Neural progenitor cell (in vitro differentiated cells): ENCODE measurements around the gene CREB5. TPM values are rescaled to one million over a fixed set of nuclear protein-coding genes. Genes with fewer than 3 reads are reported as not detected.

Experiments
- DNase-seq: peaks from one replicate; pipeline ENCODE4 v3.0.0-alpha.2; 2016; ENCODE audit warnings: low spot score
- H2AFZ ChIP-seq: fragments of 200-600 bp; sonication (generic); replicated peaks from 2 replicates; pipeline ENCODE4 v1.6.1; 2016; ENCODE audit warnings: antibody characterized with exemption
- H3F3A ChIP-seq: fragments of 200-600 bp; sonication (generic); 2 replicates; pipeline ENCODE4 v1.6.1; 2016; ENCODE audit warnings: antibody characterized with exemption, low read depth
- H3K27ac ChIP-seq: fragments of 200-600 bp; sonication (generic); 2 replicates; pipeline ENCODE4 v1.5.1; 2016; ENCODE audit warnings: mild to moderate bottlenecking
- H3K27me3 ChIP-seq: fragments of 200-600 bp; sonication (generic); 2 replicates; pipeline ENCODE4 v1.6.1; 2016; ENCODE audit warnings: mild to moderate bottlenecking, moderate library complexity
- H3K36me3 ChIP-seq: fragments of 200-600 bp; sonication (generic); 2 replicates; pipeline ENCODE4 v1.5.1; 2016
- H3K4me1 ChIP-seq: fragments of 200-600 bp; sonication (generic); 2 replicates; pipeline ENCODE4 v1.6.1; 2016; ENCODE audit warnings: mixed run types
- H3K4me2 ChIP-seq: fragments of 200-600 bp; sonication (generic); 2 replicates; pipeline ENCODE4 v1.6.1; 2016
- H3K4me3 ChIP-seq: fragments of 200-600 bp; sonication (generic); 2 replicates; pipeline ENCODE4 v1.5.1; 2016
- H3K79me2 ChIP-seq: fragments of 200-600 bp; sonication (generic); 2 replicates; pipeline ENCODE4 v1.6.1; 2016; ENCODE audit warnings: low read depth
- H3K9ac ChIP-seq: fragments of 200-600 bp; sonication (generic); 2 replicates; pipeline ENCODE4 v1.6.1; 2016
- H3K9me3 ChIP-seq: fragments of 200-600 bp; sonication (generic); 2 replicates; pipeline ENCODE4 v1.5.1; 2016; ENCODE audit warnings: low read depth
- H4K20me1 ChIP-seq: fragments of 200-600 bp; sonication (generic); 2 replicates; pipeline ENCODE4 v1.6.1; 2016; ENCODE audit warnings: low read depth
- H3K27ac Mint-ChIP-seq: 3 replicates; pipeline ENCODE4 v1.8.0; 2021; ENCODE audit warnings: mixed read lengths
- H3K27me3 Mint-ChIP-seq: 2 replicates; pipeline ENCODE4 v1.8.0; 2022; ENCODE audit warnings: low read depth, mild to moderate bottlenecking, inconsistent platforms, moderate library complexity, mixed read lengths; ENCODE audit not compliant: insufficient read depth
- H3K36me3 Mint-ChIP-seq: 3 replicates; pipeline ENCODE4 v1.8.0; 2021; ENCODE audit warnings: mixed read lengths
- H3K4me1 Mint-ChIP-seq: 3 replicates; pipeline ENCODE4 v1.8.0; 2021; ENCODE audit warnings: mixed read lengths
- H3K4me3 Mint-ChIP-seq: 3 replicates; pipeline ENCODE4 v1.8.0; 2021; ENCODE audit warnings: mild to moderate bottlenecking, moderate library complexity, mixed read lengths
- H3K9me3 Mint-ChIP-seq: 3 replicates; pipeline ENCODE4 v1.8.0; 2020; ENCODE audit warnings: mixed read lengths
- CTCF ChIP-seq: fragments of 200-600 bp; sonication (generic); IDR thresholded peaks from 2 replicates; pipeline ENCODE4 v1.5.1; 2017; ENCODE audit warnings: antibody characterized with exemption, mild to moderate bottlenecking
- EZH2 ChIP-seq: fragments of 200-600 bp; sonication (generic); IDR thresholded peaks from 2 replicates; pipeline ENCODE4 v1.6.1; 2017; ENCODE audit warnings: antibody characterized with exemption, mild to moderate bottlenecking, moderate library complexity
- EZH2phosphoT487 ChIP-seq: fragments of 200-600 bp; sonication (generic); IDR thresholded peaks from 2 replicates; pipeline ENCODE4 v1.6.1; 2017; ENCODE audit warnings: antibody characterized with exemption
- total RNA-seq: library from RNA; depleted of rRNA; stranded (reverse); fragments of >200 nt; gene quantifications from 2 replicates; pipeline ENCODE4 v1.2.3, GENCODE V29; 2015; ENCODE audit warnings: low replicate concordance

Gene CREB5
- total RNA-seq, 1 donor from 2014 or later: 1.2 TPM

DNA sequence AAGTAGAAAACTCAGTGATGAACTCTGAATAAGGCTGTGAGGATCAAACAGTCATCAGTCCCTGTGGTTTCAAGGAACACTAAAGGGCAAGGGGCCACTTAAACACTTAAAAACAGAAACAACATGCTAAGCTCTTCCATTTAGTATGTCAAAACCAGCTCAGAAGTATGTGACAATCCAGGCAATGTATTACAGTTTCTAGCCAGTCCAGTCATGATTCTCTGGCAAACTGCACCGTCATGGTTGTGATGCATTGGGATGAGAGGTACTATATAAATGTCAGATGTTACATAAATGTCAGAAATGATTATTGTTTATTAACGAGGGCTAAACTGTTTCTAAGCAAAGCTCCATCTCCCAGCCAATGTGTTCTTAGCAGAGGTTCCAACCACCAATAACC, 4.7 kb upstream of the CREB5 start:
- Histone ChIP-seq H3K9ac (no peak overlapping the region), H3K27me3 (peaks cover 66% of the 10 kb centered on the region), H3K4me2 (no peak overlapping the region), H3K36me3 (no peaks in the 10 kb centered on the region), H3K4me3 (no peak overlapping the region), H3K4me1 (peaks cover 25% of the 10 kb centered on the region), H2AFZ (no peak overlapping the region), H3K27ac (no peak overlapping the region), H4K20me1 (no peaks in the 10 kb centered on the region), H3K79me2 (no peaks in the 10 kb centered on the region), H3F3A (peaks cover 45% of the 10 kb centered on the region), H3K9me3 (no peaks in the 10 kb centered on the region)
- peaks cover 20% of the 10 kb centered on the region for H3K27me3 Mint-ChIP-seq
- no peak overlapping the region for H3K27ac Mint-ChIP-seq
- peaks cover 28% of the 10 kb centered on the region for H3K4me1 Mint-ChIP-seq
- no peak overlapping the region for H3K4me3 Mint-ChIP-seq
- no peak for DNase-seq
- no peaks in the 10 kb centered on the region for H3K36me3 Mint-ChIP-seq
- H3K9me3 Mint-ChIP-seq: no peaks in the 10 kb centered on the region
- TF ChIP-seq EZH2 (no peak), EZH2phosphoT487 (no peak), CTCF (no peak)

DNA sequence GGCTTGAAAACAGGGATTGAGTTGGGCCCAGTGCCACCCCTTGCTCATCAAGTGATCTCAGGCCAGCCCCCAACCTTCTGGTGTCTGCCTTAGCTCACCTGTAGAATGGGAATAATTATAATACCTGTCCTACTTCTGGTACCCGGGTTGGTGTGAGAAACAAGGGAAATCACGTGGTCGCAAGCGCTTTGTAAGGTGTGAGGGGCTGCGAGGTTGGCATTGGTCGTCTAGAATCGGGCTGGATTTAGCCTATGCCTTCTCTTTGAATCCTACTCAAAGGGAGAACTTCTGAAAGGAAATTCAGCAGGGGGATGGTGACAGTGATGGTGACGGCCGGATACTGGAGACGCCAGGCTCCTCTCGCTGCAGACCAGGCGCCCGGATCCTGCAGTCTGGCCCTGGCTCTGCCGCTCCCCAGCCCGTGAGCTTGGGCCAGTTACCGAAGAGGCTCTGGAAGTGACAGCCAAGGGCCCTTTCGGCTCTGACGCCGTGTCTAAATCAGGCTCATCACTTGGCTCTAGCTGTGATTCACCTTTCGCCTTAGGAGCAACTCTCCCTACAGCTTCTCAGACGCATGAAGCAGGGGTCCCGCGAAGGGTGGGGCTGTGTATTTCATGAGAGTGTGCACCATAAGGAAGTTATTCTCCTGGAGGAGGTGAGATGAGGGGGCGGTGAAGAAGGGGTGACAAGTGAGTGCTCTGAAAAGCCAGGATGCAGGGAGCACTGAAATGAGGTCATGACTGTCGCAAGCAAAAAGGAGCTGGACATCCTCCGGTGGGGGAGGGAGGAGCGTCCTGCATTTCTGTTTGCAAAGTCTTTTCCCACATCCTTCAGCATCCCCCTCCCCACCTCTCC, 4.0 kb upstream of the CREB5 start:
- peaks cover 47% of the 10 kb centered on the region for H3F3A ChIP-seq
- H3K27me3 ChIP-seq: peaks cover 72% of the 10 kb centered on the region
- Mint-ChIP-seq H3K4me1 (peaks cover 28% of the 10 kb centered on the region), H3K27me3 (peaks cover 20% of the 10 kb centered on the region), H3K4me3 (peak overlapping the region; percentile 99), H3K36me3 (no peaks in the 10 kb centered on the region), H3K9me3 (no peaks in the 10 kb centered on the region), H3K27ac (no peak overlapping the region)
- peaks cover 27% of the 10 kb centered on the region for H3K4me1 ChIP-seq
- peak; percentile 47 for DNase-seq
- H3K9ac ChIP-seq: no peak overlapping the region
- H3K36me3 ChIP-seq: no peaks in the 10 kb centered on the region
- H3K4me2 ChIP-seq: peak overlapping the region; percentile 98
- peak overlapping the region; percentile 7 for H2AFZ ChIP-seq
- no peaks in the 10 kb centered on the region for H3K9me3 ChIP-seq
- no peak for TF ChIP-seq EZH2phosphoT487
- TF ChIP-seq EZH2: no peak
- no peak for TF ChIP-seq CTCF
- H3K27ac ChIP-seq: no peak overlapping the region
- H3K4me3 ChIP-seq: peak overlapping the region; percentile 67
- H4K20me1 ChIP-seq: no peaks in the 10 kb centered on the region
- no peaks in the 10 kb centered on the region for H3K79me2 ChIP-seq

GRCh38 chr7:28408960-28409715, 3.2 kb upstream of the CREB5 start:
- H3K9ac ChIP-seq: no peak overlapping the region
- Mint-ChIP-seq H3K27ac (peak overlapping the region; percentile 96), H3K4me1 (peaks cover 28% of the 10 kb centered on the region), H3K27me3 (peaks cover 20% of the 10 kb centered on the region), H3K9me3 (no peaks in the 10 kb centered on the region), H3K36me3 (no peaks in the 10 kb centered on the region), H3K4me3 (peak overlapping the region; percentile 99)
- peaks cover 47% of the 10 kb centered on the region for H3F3A ChIP-seq
- no peaks in the 10 kb centered on the region for H4K20me1 ChIP-seq
- no peaks in the 10 kb centered on the region for H3K9me3 ChIP-seq
- TF ChIP-seq EZH2phosphoT487: no peak
- no peak for TF ChIP-seq EZH2
- no peak for TF ChIP-seq CTCF
- H3K27me3 ChIP-seq: peaks cover 80% of the 10 kb centered on the region
- peak overlapping the region; percentile 67 for H3K4me3 ChIP-seq
- peak; percentile 91 for DNase-seq
- peaks cover 27% of the 10 kb centered on the region for H3K4me1 ChIP-seq
- no peaks in the 10 kb centered on the region for H3K79me2 ChIP-seq
- H3K27ac ChIP-seq: no peak overlapping the region
- H3K4me2 ChIP-seq: peak overlapping the region; percentile 98
- peak overlapping the region; percentile 32 for H2AFZ ChIP-seq
- H3K36me3 ChIP-seq: no peaks in the 10 kb centered on the region
